ENCODE measurements around the gene ATF4.

- TF ChIP-seq EZH2 (IDR thresholded peaks at IDR 0.05; ENCODE audit: borderline replicate concordance, insufficient read depth, low read length, poor library complexity, severe bottlenecking) (no peak), CTCF (IDR thresholded peaks at IDR 0.05; ENCODE audit: poor library complexity, severe bottlenecking) (no peak), POLR2AphosphoS5 (IDR thresholded peaks at IDR 0.05) (no peak), TAF1 (IDR thresholded peaks at IDR 0.05; ENCODE audit: low read depth) (no peak), EP300 (conservative IDR thresholded peaks at IDR 0.05; ENCODE audit: poor library complexity, severe bottlenecking) (no peak), SMC3 (conservative IDR thresholded peaks at IDR 0.05; ENCODE audit: poor library complexity) (no peak), RAD21 (conservative IDR thresholded peaks at IDR 0.05) (no peak), MXI1 (conservative IDR thresholded peaks at IDR 0.05; ENCODE audit: poor library complexity, severe bottlenecking) (no peak)
- TF ChIP-seq, protein P1, sequence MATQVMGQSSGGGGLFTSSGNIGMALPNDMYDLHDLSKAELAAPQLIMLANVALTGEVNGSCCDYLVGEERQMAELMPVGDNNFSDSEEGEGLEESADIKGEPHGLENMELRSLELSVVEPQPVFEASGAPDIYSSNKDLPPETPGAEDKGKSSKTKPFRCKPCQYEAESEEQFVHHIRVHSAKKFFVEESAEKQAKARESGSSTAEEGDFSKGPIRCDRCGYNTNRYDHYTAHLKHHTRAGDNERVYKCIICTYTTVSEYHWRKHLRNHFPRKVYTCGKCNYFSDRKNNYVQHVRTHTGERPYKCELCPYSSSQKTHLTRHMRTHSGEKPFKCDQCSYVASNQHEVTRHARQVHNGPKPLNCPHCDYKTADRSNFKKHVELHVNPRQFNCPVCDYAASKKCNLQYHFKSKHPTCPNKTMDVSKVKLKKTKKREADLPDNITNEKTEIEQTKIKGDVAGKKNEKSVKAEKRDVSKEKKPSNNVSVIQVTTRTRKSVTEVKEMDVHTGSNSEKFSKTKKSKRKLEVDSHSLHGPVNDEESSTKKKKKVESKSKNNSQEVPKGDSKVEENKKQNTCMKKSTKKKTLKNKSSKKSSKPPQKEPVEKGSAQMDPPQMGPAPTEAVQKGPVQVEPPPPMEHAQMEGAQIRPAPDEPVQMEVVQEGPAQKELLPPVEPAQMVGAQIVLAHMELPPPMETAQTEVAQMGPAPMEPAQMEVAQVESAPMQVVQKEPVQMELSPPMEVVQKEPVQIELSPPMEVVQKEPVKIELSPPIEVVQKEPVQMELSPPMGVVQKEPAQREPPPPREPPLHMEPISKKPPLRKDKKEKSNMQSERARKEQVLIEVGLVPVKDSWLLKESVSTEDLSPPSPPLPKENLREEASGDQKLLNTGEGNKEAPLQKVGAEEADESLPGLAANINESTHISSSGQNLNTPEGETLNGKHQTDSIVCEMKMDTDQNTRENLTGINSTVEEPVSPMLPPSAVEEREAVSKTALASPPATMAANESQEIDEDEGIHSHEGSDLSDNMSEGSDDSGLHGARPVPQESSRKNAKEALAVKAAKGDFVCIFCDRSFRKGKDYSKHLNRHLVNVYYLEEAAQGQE (IDR thresholded peaks at IDR 0.05; ENCODE audit: borderline replicate concordance), result no peak
Observed at GRCh38 chr22:39510529-39511149, 9.7 kb upstream of the ATF4 start.
